Measurements from ENCODE around the gene FEM1B.

The FEM1B gene

DNA sequence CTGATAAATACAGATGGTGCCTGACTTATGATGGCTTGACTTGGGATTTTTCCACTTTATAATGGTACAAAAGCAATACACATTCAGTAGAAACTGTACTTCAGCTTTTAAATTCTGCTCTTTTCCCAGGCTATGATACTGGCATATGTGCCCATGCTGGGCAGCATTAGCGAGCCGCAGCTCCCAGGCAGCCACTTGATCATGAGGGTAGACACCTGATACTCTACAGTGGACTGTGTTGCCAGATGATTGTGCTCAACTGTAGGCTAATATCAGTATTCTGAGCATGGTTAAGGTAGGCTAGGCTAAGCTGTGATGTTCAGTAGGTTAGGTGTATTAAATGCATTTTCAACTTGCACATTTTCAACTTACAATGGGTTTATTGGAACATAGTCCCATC is 17.7 kb upstream of the FEM1B start:
- no peak for DNase-seq (ENCODE audit: low read depth)

- no peak for DNase-seq (ENCODE audit: low read depth)
Measured at GRCh38 chr15:68261241-68261640, 16.3 kb upstream of the FEM1B start.

- DNase-seq (ENCODE audit: low read depth), result no peak
Measured at GRCh38 chr15:68261980-68262379, 15.6 kb upstream of the FEM1B start.

GRCh38 chr15:68262514-68263356 is 14.8 kb upstream of the FEM1B start:
- no peak for DNase-seq (ENCODE audit: low read depth)

DNA sequence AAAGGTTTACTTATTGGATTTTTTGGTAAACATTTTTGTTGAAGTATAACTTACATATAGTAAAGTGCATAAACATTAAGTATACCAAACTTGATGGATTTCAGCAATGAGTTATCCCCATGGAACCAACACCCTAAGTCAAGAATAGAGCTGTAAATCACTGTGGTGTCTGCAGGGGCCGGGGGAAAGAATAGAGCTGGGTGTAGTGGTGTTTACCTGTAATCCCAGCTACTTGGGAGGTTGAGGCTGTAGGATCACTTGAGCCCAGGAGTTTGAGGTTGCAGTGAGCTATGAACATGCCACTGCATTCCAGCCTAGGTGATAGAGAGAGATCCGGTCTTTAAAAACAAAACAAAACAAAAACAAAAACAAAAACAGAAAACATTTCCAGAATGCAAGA is 13.3 kb upstream of the FEM1B start:
- no peak for DNase-seq (ENCODE audit: low read depth)

DNA sequence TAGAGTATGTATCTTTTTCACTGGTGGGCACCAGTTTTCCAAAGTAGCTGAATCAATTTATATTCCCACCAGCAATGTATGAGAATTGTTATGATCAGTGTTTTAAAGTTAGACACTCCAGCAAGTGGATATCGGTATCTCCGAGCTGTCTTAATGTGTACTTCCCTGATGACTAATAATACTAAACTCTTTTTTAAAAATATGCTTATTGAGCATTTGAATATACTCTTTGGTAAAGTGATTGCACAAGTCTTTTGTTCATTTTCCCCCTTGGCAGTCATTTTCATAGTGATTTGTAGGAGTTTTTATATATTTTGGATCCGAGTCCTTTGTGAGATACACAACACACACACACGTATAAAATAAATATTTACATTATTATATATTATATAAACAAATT is 12.5 kb upstream of the FEM1B start:
- DNase-seq (ENCODE audit: low read depth), result no peak

- no peak for DNase-seq (ENCODE audit: low read depth)
Measured at GRCh38 chr15:68265674-68266073, 11.9 kb upstream of the FEM1B start.

DNA sequence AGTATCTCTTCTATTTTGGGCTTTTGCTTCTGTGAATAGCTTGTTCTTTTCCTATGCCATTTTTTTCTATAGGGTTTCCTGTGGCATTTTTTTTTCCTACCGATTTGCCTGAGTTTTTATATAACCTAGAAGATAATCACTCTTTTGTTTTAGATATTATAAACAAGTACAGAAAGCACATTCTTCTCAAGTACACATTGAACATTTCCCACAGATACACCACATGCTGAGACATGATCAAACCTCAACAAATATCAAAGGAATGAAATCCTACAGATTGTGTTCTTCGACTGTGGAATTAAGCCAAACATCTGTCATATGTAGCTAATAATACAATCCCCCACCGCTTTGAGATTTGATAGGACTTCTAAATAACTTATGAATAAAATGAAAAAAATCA is 9.1 kb upstream of the FEM1B start:
- no peak for DNase-seq (ENCODE audit: low read depth)

- DNase-seq (ENCODE audit: low read depth), result no peak
Measured at GRCh38 chr15:68271854-68272471, 5.6 kb upstream of the FEM1B start.

DNA sequence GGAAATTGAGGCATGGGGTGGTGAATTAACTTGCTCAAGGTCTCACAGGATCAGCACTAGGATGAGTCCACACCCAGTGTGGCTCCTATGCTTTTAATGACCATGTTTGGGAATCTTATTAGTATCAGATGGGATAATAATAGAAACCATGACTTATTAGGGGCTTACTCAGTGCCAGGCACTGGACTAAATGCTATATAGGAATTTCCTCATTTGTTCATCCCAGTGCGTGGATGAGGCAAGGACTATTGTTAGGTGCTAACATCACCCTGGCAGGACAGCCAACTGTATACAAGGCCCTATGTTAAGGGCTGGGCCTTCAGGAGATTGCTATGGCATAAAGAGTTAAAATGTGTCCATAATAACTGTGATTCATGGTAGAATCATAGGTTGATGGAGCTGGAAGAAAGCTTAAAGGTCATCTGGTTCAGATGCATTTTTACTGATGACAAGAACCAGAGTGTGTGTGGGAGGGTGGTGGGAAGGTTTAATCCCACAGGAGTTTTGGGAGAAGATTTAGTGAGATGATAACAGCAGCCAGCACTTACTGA is 4.7 kb upstream of the FEM1B start:
- DNase-seq (ENCODE audit: low read depth), result no peak

- DNase-seq (ENCODE audit: low read depth), result no peak
Measured at GRCh38 chr15:68274201-68274848, 3.2 kb upstream of the FEM1B start.

- no peak for DNase-seq (ENCODE audit: low read depth)
Measured at GRCh38 chr15:68275165-68275746, 2.3 kb upstream of the FEM1B start.

- DNase-seq (ENCODE audit: low read depth), result no peak
Measured at GRCh38 chr15:68276668-68277067, 877 bp upstream of the FEM1B start.

- peak; percentile 68 for DNase-seq (ENCODE audit: low read depth)
Measured at GRCh38 chr15:68277131-68277602, 378 bp upstream of the FEM1B start.

GRCh38 chr15:68278345-68278594 is 725 bp downstream of the FEM1B start:
- no peak for DNase-seq (ENCODE audit: low read depth)

DNA sequence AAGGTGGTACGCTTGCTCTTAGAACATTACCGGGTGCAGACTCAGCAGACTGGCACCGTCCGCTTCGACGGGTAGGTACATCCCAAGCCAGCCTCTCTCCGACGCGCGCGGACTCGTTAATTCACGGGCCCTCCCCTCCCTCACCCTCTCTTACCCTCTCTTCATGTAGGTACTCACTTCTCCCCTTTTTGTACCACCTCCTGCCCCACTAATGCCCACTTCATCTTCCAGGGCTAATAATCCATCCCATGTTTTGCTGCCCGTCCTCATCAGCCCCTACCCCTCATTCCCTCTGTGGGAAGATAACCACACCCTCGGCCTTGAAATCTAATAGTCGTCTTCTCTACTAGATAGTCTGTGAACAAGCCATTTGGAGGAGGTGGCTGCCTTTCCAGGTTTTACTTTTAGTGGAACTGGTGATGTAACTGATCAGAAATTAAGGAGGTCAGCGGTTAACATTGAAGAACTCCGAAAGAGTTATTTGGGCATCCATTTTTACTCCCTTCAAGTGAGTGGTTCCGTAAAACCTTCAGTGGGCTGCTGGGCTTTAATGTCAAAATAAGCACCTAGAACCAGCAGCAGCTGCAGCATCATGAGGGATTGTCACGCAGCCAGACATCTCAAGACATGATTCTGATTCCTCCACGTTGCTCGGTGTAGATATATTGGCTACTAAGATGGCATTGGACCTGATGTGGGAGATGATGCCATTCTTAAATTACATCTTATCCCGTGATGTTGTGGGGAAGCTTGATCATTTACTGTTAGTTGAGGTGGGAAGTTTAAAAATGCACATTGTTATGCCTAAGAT is 1.3 kb downstream of the FEM1B start:
- DNase-seq (ENCODE audit: low read depth), result no peak

- DNase-seq (ENCODE audit: low read depth), result no peak
Measured at GRCh38 chr15:68279779-68280753, 2.5 kb downstream of the FEM1B start.

GRCh38 chr15:68281008-68281407 is 3.5 kb downstream of the FEM1B start:
- no peak for DNase-seq (ENCODE audit: low read depth)

- no peak for DNase-seq (ENCODE audit: low read depth)
Measured at GRCh38 chr15:68283401-68283800, 5.9 kb downstream of the FEM1B start.

- peak; percentile 64 for DNase-seq (ENCODE audit: low read depth)
Measured at GRCh38 chr15:68284616-68285258, 7.2 kb downstream of the FEM1B start.

Data from CMK (cell line).